HG03520 (cell line): ENCODE data around the gene CCDC197.

Source experiments
- ATAC-seq: cut with Tn5 transposase; IDR thresholded peaks from one replicate; pipeline ENCODE4 v1.9.1; 2021; ENCODE audit warnings: mild to moderate bottlenecking, moderate library complexity; ENCODE audit not compliant: unreplicated experiment

The CCDC197 gene

GRCh38 chr14:93998871-93999403, 1.8 kb downstream of the CCDC197 start:
- no peak for ATAC-seq

- ATAC-seq: no peak
Measured at GRCh38 chr14:93999573-93999972, 2.5 kb downstream of the CCDC197 start.

GRCh38 chr14:94000267-94000666, 3.2 kb downstream of the CCDC197 start:
- ATAC-seq: no peak

GRCh38 chr14:94001016-94001415, 3.9 kb downstream of the CCDC197 start:
- no peak for ATAC-seq

GRCh38 chr14:94001501-94002396, 4.6 kb downstream of the CCDC197 start:
- ATAC-seq: peak; percentile 52

- ATAC-seq: no peak
Measured at GRCh38 chr14:94003397-94003796, 6.3 kb downstream of the CCDC197 start.

- ATAC-seq: no peak
Measured at GRCh38 chr14:94004015-94004414, 6.9 kb downstream of the CCDC197 start.

- no peak for ATAC-seq
Measured at GRCh38 chr14:94005324-94006073, 8.4 kb downstream of the CCDC197 start.

GRCh38 chr14:94008234-94008633, 11.1 kb downstream of the CCDC197 start:
- no peak for ATAC-seq

GRCh38 chr14:94009767-94010166, 12.7 kb downstream of the CCDC197 start:
- ATAC-seq: no peak

GRCh38 chr14:94010625-94011024, 13.5 kb downstream of the CCDC197 start:
- ATAC-seq: no peak

GRCh38 chr14:94011795-94012194, 14.7 kb downstream of the CCDC197 start:
- no peak for ATAC-seq

- no peak for ATAC-seq
Measured at GRCh38 chr14:94014382-94014781, 17.3 kb downstream of the CCDC197 start.

- no peak for ATAC-seq
Measured at GRCh38 chr14:94015223-94015622, 18.1 kb downstream of the CCDC197 start.

GRCh38 chr14:94016446-94016976, 19.4 kb downstream of the CCDC197 start:
- no peak for ATAC-seq

- no peak for ATAC-seq
Measured at GRCh38 chr14:94018308-94018707, 21.2 kb downstream of the CCDC197 start.

- ATAC-seq: no peak
Measured at GRCh38 chr14:94019329-94019728, 22.2 kb downstream of the CCDC197 start.

GRCh38 chr14:94020267-94020666, 23.2 kb downstream of the CCDC197 start:
- no peak for ATAC-seq

- no peak for ATAC-seq
Measured at GRCh38 chr14:94021001-94021400, 23.9 kb downstream of the CCDC197 start.

- no peak for ATAC-seq
Measured at GRCh38 chr14:94021416-94022157, 24.5 kb downstream of the CCDC197 start.
